Measurements from ENCODE around the gene FAM131B. TPM values are rescaled to one million over a fixed set of nuclear protein-coding genes. Genes with fewer than 3 reads are reported as not detected.
A peak's percentile ranks its signal among the peaks of the same experiment; 100 is the strongest.

FAM131B gene
- total RNA-seq, 2 experiments from 2014 or later: 2.3 to 2.6 TPM

GRCh38 chr7:143331179-143331801 lies 31.2 kb downstream of the FAM131B start:
- ATAC-seq (no peak), DNase-seq (no peak)
- Mint-ChIP-seq H3K27me3 (peaks cover 15% of the 10 kb centered on the region), H3K4me3 (no peak overlapping the region), H3K27ac (no peak overlapping the region), H3K9me3 (ENCODE audit: low read depth) (no peaks in the 10 kb centered on the region), H3K36me3 (no peaks in the 10 kb centered on the region), H3K4me1 (no peaks in the 10 kb centered on the region)
- CTCF ChIA-PET: interaction anchor here (1.0 to 1.2 kb wide), 2 partner anchors 14 to 86 kb away, joined by 3 to 4 read pairs; no protein-coding TSS in a partner anchor

GRCh38 chr7:143329471-143330170 lies 32.9 kb downstream of the FAM131B start:
- Mint-ChIP-seq H3K27me3 (peaks cover 5% of the 10 kb centered on the region), H3K4me3 (no peak overlapping the region), H3K27ac (no peak overlapping the region), H3K9me3 (ENCODE audit: low read depth) (no peaks in the 10 kb centered on the region), H3K4me1 (peaks cover 12% of the 10 kb centered on the region), H3K36me3 (no peaks in the 10 kb centered on the region)
- DNase-seq: no peak
- no peak for ATAC-seq
- CTCF ChIA-PET: interaction anchor here (1.7 kb wide), 1 partner anchor 16 kb away, joined by 9 read pairs; no protein-coding TSS in a partner anchor

GRCh38 chr7:143327903-143328302 lies 34.6 kb downstream of the FAM131B start:
- H3K36me3 Mint-ChIP-seq: no peaks in the 10 kb centered on the region
- CTCF ChIA-PET: interaction anchor here (0.6 to 1.7 kb wide), 3 partner anchors 17 to 87 kb away, joined by 3 to 9 read pairs (median 4); no protein-coding TSS in a partner anchor
- H3K9me3 Mint-ChIP-seq (ENCODE audit: low read depth): no peaks in the 10 kb centered on the region
- peaks cover 12% of the 10 kb centered on the region for H3K4me1 Mint-ChIP-seq
- H3K4me3 Mint-ChIP-seq: no peak overlapping the region
- H3K27me3 Mint-ChIP-seq: no peaks in the 10 kb centered on the region
- ATAC-seq: no peak
- no peak for DNase-seq
- H3K27ac Mint-ChIP-seq: no peak overlapping the region

- no peak overlapping the region for H3K4me3 Mint-ChIP-seq
- ATAC-seq (no peak), DNase-seq (no peak)
- H3K9me3 Mint-ChIP-seq (ENCODE audit: low read depth): no peaks in the 10 kb centered on the region
- peak overlapping the region; percentile 25 for H3K27ac Mint-ChIP-seq
- CTCF ChIA-PET: interaction anchor here (1.2 kb wide), 2 partner anchors 20 to 26 kb away, joined by 5 read pairs; no protein-coding TSS in a partner anchor
- peaks cover under 1% of the 10 kb centered on the region for H3K27me3 Mint-ChIP-seq
- peaks cover 12% of the 10 kb centered on the region for H3K4me1 Mint-ChIP-seq
- no peaks in the 10 kb centered on the region for H3K36me3 Mint-ChIP-seq
Measured at GRCh38 chr7:143325240-143325639, 37.3 kb downstream of the FAM131B start.

GRCh38 chr7:143323653-143324052 lies 38.9 kb downstream of the FAM131B start:
- Mint-ChIP-seq H3K9me3 (ENCODE audit: low read depth) (no peaks in the 10 kb centered on the region), H3K27me3 (peaks cover 2% of the 10 kb centered on the region), H3K36me3 (no peaks in the 10 kb centered on the region), H3K4me3 (no peak overlapping the region), H3K4me1 (peaks cover 12% of the 10 kb centered on the region), H3K27ac (no peak overlapping the region)
- ATAC-seq (no peak), DNase-seq (no peak)
- CTCF ChIA-PET: interaction anchor here (1.7 kb wide), 1 partner anchor 83 kb away, joined by 3 read pairs; no protein-coding TSS in a partner anchor

- Mint-ChIP-seq H3K36me3 (no peaks in the 10 kb centered on the region), H3K4me3 (no peak overlapping the region), H3K9me3 (ENCODE audit: low read depth) (no peaks in the 10 kb centered on the region), H3K27ac (no peak overlapping the region), H3K4me1 (peaks cover 12% of the 10 kb centered on the region), H3K27me3 (peaks cover 2% of the 10 kb centered on the region)
- ATAC-seq (no peak), DNase-seq (no peak)
- CTCF ChIA-PET: interaction anchor here (1.7 kb wide), 1 partner anchor 82 kb away, joined by 3 read pairs; no protein-coding TSS in a partner anchor
Measured at GRCh38 chr7:143322760-143323633, 39.5 kb downstream of the FAM131B start.

- ATAC-seq (no peak), DNase-seq (no peak)
- H3K4me1 Mint-ChIP-seq: peaks cover 12% of the 10 kb centered on the region
- CTCF ChIA-PET: interaction anchor here (0.6 to 1.1 kb wide), 4 partner anchors 13 to 95 kb away, joined by 3 read pairs; no protein-coding TSS in a partner anchor
- no peaks in the 10 kb centered on the region for H3K36me3 Mint-ChIP-seq
- H3K9me3 Mint-ChIP-seq (ENCODE audit: low read depth): no peaks in the 10 kb centered on the region
- H3K27me3 Mint-ChIP-seq: peaks cover 2% of the 10 kb centered on the region
- no peak overlapping the region for H3K27ac Mint-ChIP-seq
- H3K4me3 Mint-ChIP-seq: no peak overlapping the region
Measured at GRCh38 chr7:143321734-143322133, 40.8 kb downstream of the FAM131B start.

GRCh38 chr7:143321242-143321641 lies 41.3 kb downstream of the FAM131B start:
- CTCF ChIA-PET: interaction anchor here (0.8 to 1.1 kb wide), 3 partner anchors 14 to 95 kb away, joined by 3 read pairs; no protein-coding TSS in a partner anchor
- ATAC-seq: no peak
- H3K27ac Mint-ChIP-seq: no peak overlapping the region

GRCh38 chr7:143320620-143321019 lies 41.9 kb downstream of the FAM131B start:
- Mint-ChIP-seq H3K4me1 (peaks cover 9% of the 10 kb centered on the region), H3K4me3 (no peak overlapping the region), H3K9me3 (ENCODE audit: low read depth) (no peaks in the 10 kb centered on the region), H3K27me3 (peaks cover 2% of the 10 kb centered on the region), H3K36me3 (no peaks in the 10 kb centered on the region), H3K27ac (no peak overlapping the region)
- ATAC-seq (no peak), DNase-seq (no peak)
- CTCF ChIA-PET: interaction anchor here (0.8 kb wide), 1 partner anchor 10 kb away, joined by 3 read pairs; no protein-coding TSS in a partner anchor

More at GRCh38 chr7:143321242-143321641, 41.3 kb downstream of the FAM131B start:
- DNase-seq: no peak
- no peaks in the 10 kb centered on the region for H3K9me3 Mint-ChIP-seq (ENCODE audit: low read depth)
- H3K4me3 Mint-ChIP-seq: no peak overlapping the region
- peaks cover 12% of the 10 kb centered on the region for H3K4me1 Mint-ChIP-seq
- H3K36me3 Mint-ChIP-seq: no peaks in the 10 kb centered on the region
- peaks cover 2% of the 10 kb centered on the region for H3K27me3 Mint-ChIP-seq

- no peak for ATAC-seq
- Mint-ChIP-seq H3K4me1 (peaks cover 3% of the 10 kb centered on the region), H3K27me3 (peaks cover 2% of the 10 kb centered on the region), H3K9me3 (ENCODE audit: low read depth) (peaks cover 1% of the 10 kb centered on the region), H3K27ac (no peak overlapping the region), H3K36me3 (peaks cover 6% of the 10 kb centered on the region), H3K4me3 (no peak overlapping the region)
- no peak for DNase-seq
- CTCF ChIA-PET: interaction anchor here (1.1 kb wide), 1 partner anchor 26 kb away, joined by 4 read pairs; no protein-coding TSS in a partner anchor
Measured at GRCh38 chr7:143318661-143319060, 43.9 kb downstream of the FAM131B start.

- Mint-ChIP-seq H3K9me3 (ENCODE audit: low read depth) (peaks cover 2% of the 10 kb centered on the region), H3K4me1 (peaks cover 10% of the 10 kb centered on the region), H3K27ac (no peak overlapping the region), H3K36me3 (peaks cover 12% of the 10 kb centered on the region), H3K27me3 (peaks cover 2% of the 10 kb centered on the region), H3K4me3 (no peak overlapping the region)
- CTCF ChIA-PET: interaction anchor here (1.2 to 2.2 kb wide), 5 partner anchors 11 to 63 kb away, joined by 3 to 8 read pairs (median 6); no protein-coding TSS in a partner anchor
- DNase-seq: no peak
- no peak for ATAC-seq
Measured at GRCh38 chr7:143316492-143316891, 46.0 kb downstream of the FAM131B start.

- peaks cover 2% of the 10 kb centered on the region for H3K9me3 Mint-ChIP-seq (ENCODE audit: low read depth)
- CTCF ChIA-PET: interaction anchor here (0.8 to 2.2 kb wide), 5 partner anchors 10 to 61 kb away, joined by 3 to 8 read pairs (median 5); no protein-coding TSS in a partner anchor
Measured at GRCh38 chr7:143315776-143316175, 46.7 kb downstream of the FAM131B start, which contains the start of gene CLCN1. Gene CLCN1 (plus strand): TSS chr7:143316111. CDS start chr7:143316213, 102 bp downstream.

More at GRCh38 chr7:143315776-143316175, 46.7 kb downstream of the FAM131B start, which contains the start of gene CLCN1:
- Mint-ChIP-seq H3K27me3 (peaks cover 2% of the 10 kb centered on the region), H3K27ac (no peak within 1 kb of the TSS), H3K36me3 (peaks cover 14% of the 10 kb centered on the region), H3K4me1 (peaks cover 16% of the 10 kb centered on the region), H3K4me3 (no peak within 1 kb of the TSS)
- DNase-seq (no peak), ATAC-seq (no peak)

Data from activated CD8-positive, alpha-beta memory T cell treated with anti-CD3 and anti-CD28 coated beads, Interleukin-2, amount 10 ng/mL, durations not matched to agents 7 days and 5 days (primary cell).